A549 (cell line): Measurements from ENCODE around the gene RAD51B. TPM values are rescaled to one million over a fixed set of nuclear protein-coding genes. Genes with fewer than 3 reads are reported as not detected.

Experiments used
- ATAC-seq, 2 experiments: fragments of 200-7000 bp in 1 of 2; fragments of >200 bp in 1 of 2; cut with Nextera tagmentation in 1 of 2; cut with Tn5 transposase in 1 of 2; 3 replicates each; pipeline versions ENCODE4 v1.8.0 to v1.9.1; 2018 to 2020; ENCODE audit warnings: mild to moderate bottlenecking in 1 of 2, moderate library complexity in 1 of 2
- CTCF ChIA-PET: fragments of 300-600 bp; sonication (Branson Sonifier 250); formaldehyde crosslinking; extraction: SDS; loops from one replicate; lab custom pipeline; 2021; ENCODE audit warnings: antibody characterized with exemption, inconsistent platforms; lab: Yijun Ruan, JAX
- POLR2A ChIA-PET: fragments of 350-600 bp; formaldehyde crosslinking; extraction: SDS; loops from one replicate; lab custom pipeline; 2021; ENCODE audit warnings: antibody characterized with exemption, inconsistent platforms; lab: Yijun Ruan, JAX
- DNase-seq, 2 experiments: peaks; one replicate each; pipeline versions ENCODE4 v3.0.0 to v3.0.0-alpha.2; 2011 to 2016; ENCODE audit warnings: low read depth in 1 of 2, low spot score in 1 of 2
- FAIRE-seq: peaks from 2 replicates; lab custom pipeline; 2011; peaks lifted over from hg19 to GRCh38; lab: Jason Lieb, UNC
- H3K27ac ChIP-seq, 2 experiments: fragments of >200 bp; sonication (Bioruptor Twin); formaldehyde crosslinking; 3 replicates each; pipeline ENCODE4 v1.5.1; 2016 to 2017
- H3K4me1 ChIP-seq: fragments of >200 bp; sonication (Bioruptor Twin); formaldehyde crosslinking; 3 replicates; pipeline ENCODE4 v1.6.1; 2016
- H3K4me2 ChIP-seq: fragments of >200 bp; sonication (Bioruptor Twin); formaldehyde crosslinking; 3 replicates; pipeline ENCODE4 v1.6.1; 2016
- H3K4me3 ChIP-seq: fragments of >200 bp; sonication (Bioruptor Twin); formaldehyde crosslinking; 3 replicates; pipeline ENCODE4 v1.5.1; 2016
- H3K9me3 ChIP-seq: fragments of >200 bp; sonication (Bioruptor Twin); formaldehyde crosslinking; 3 replicates; pipeline ENCODE4 v1.6.1; 2016
- BHLHE40 ChIP-seq: IDR thresholded peaks from 2 replicates; pipeline ENCODE4 v1.6.1; 2012; ENCODE audit warnings: low read depth, low read length, inconsistent platforms
- CBX8 ChIP-seq: fragments of 200-600 bp; sonication (generic); IDR thresholded peaks from 2 replicates; pipeline ENCODE4 v1.6.1; 2016
- EHF ChIP-seq: fragments of 250-450 bp; sonication (Bioruptor Pico); IDR thresholded peaks from 2 replicates; pipeline ENCODE4 v1.5.0; 2020; ENCODE audit warnings: mild to moderate bottlenecking
- EP300 ChIP-seq, 2 experiments: fragments of >200 bp; sonication (Bioruptor Twin); formaldehyde crosslinking; IDR thresholded peaks; 2 replicates in 1 of 2; 3 replicates in 1 of 2; pipeline ENCODE4 v1.6.1; 2016 to 2017
- ESRRA ChIP-seq: fragments of 150-350 bp; IDR thresholded peaks from 2 replicates; pipeline ENCODE4 v1.6.1; 2014; ENCODE audit warnings: mild to moderate bottlenecking, low read length, borderline replicate concordance
- FOXS1 ChIP-seq: fragments of 250-450 bp; sonication (Bioruptor Pico); IDR thresholded peaks from 2 replicates; pipeline ENCODE4 v1.5.0; 2020; ENCODE audit warnings: mild to moderate bottlenecking, moderate library complexity
- GATA3 ChIP-seq: IDR thresholded peaks from 2 replicates; pipeline ENCODE4 v1.6.1; 2012; ENCODE audit warnings: borderline replicate concordance
- HES2 ChIP-seq: fragments of >200 bp; sonication (Bioruptor Twin); formaldehyde crosslinking; IDR thresholded peaks from 2 replicates; pipeline ENCODE4 v1.6.1; 2016
- JUN ChIP-seq, 2 experiments: fragments of >200 bp; sonication (Bioruptor Twin); formaldehyde crosslinking; IDR thresholded peaks; 2 replicates in 1 of 2; 3 replicates in 1 of 2; pipeline ENCODE4 v1.6.1; 2016 to 2017
- KDM1A ChIP-seq: fragments of 200-600 bp; sonication (generic); IDR thresholded peaks from 2 replicates; pipeline ENCODE4 v1.6.1; 2016; ENCODE audit warnings: low read depth, mild to moderate bottlenecking
- MAZ ChIP-seq: fragments of 150-350 bp; IDR thresholded peaks from 2 replicates; pipeline ENCODE4 v1.6.1; 2014; ENCODE audit warnings: antibody characterized with exemption, low read depth, low read length, borderline replicate concordance
- MYC ChIP-seq: IDR thresholded peaks from 2 replicates; pipeline ENCODE4 v1.6.1; 2012; ENCODE audit warnings: mild to moderate bottlenecking, inconsistent platforms, low read length, improper control_type of control experiment, borderline replicate concordance
- NFE2L2 ChIP-seq: fragments of 150-350 bp; conservative IDR thresholded peaks from 2 replicates; pipeline ENCODE4 v1.6.1; 2014; ENCODE audit warnings: low read length
- POLR2A ChIP-seq: IDR thresholded peaks from 2 replicates; pipeline ENCODE4 v1.6.1; 2012; ENCODE audit warnings: mild to moderate bottlenecking, low read length
- POLR2AphosphoS2 ChIP-seq: conservative IDR thresholded peaks from 2 replicates; pipeline ENCODE4 v1.6.1; 2012; ENCODE audit warnings: low read length, improper control_type of control experiment, inconsistent platforms
- RARB ChIP-seq: fragments of 250-450 bp; sonication (Bioruptor Pico); IDR thresholded peaks from 2 replicates; pipeline ENCODE4 v1.8.0; 2021; ENCODE audit warnings: mild to moderate bottlenecking, moderate library complexity
- RCOR1 ChIP-seq: fragments of 150-350 bp; IDR thresholded peaks from 2 replicates; pipeline ENCODE4 v1.6.1; 2014; ENCODE audit warnings: antibody characterized with exemption, low read length, low read depth
- RNF2 ChIP-seq: fragments of 200-600 bp; sonication (generic); IDR thresholded peaks from 2 replicates; pipeline ENCODE4 v1.6.1; 2016; ENCODE audit warnings: low read depth, mild to moderate bottlenecking, antibody characterized with exemption, moderate library complexity, borderline replicate concordance
- SREBF2 ChIP-seq: fragments of 450-650 bp; IDR thresholded peaks from 2 replicates; pipeline ENCODE4 v1.6.1; 2014; ENCODE audit warnings: mild to moderate bottlenecking, moderate library complexity
- TFCP2L1 ChIP-seq: fragments of 250-450 bp; sonication (Bioruptor Pico); IDR thresholded peaks from 2 replicates; pipeline ENCODE4 v1.5.0; 2021; ENCODE audit warnings: mild to moderate bottlenecking
- USF2 ChIP-seq: fragments of 450-650 bp; IDR thresholded peaks from 2 replicates; pipeline ENCODE4 v1.6.1; 2014; ENCODE audit warnings: antibody characterized with exemption
- ZNF302 ChIP-seq: fragments of 250-450 bp; sonication (Bioruptor Pico); IDR thresholded peaks from 2 replicates; pipeline ENCODE4 v1.9.0; 2021; ENCODE audit warnings: inconsistent platforms, mild to moderate bottlenecking, moderate library complexity
- ZSCAN20 ChIP-seq: fragments of 250-450 bp; sonication (Bioruptor Pico); IDR thresholded peaks from 2 replicates; pipeline ENCODE4 v1.8.0; 2022; ENCODE audit warnings: mild to moderate bottlenecking, moderate library complexity
- WGBS: methylation state at CpG from one replicate; pipeline ENCODE4 v1.1.6; 2017; ENCODE audit errors: missing lambda C conversion rate; 5-methylcytosine and 5-hydroxymethylcytosine counted together
- polyA plus RNA-seq, 4 experiments: library from polyadenylated mRNA; depleted of rRNA in 3 of 4; stranded (reverse); fragments of >200 nt; fragmentation: RNase III in 1 of 4; extraction: RNeasy Plus Mini Kit Qiagen cat#74134 plus additional on column Dnase treatment in 1 of 4; gene quantifications; 2 replicates in 3 of 4; 3 replicates in 1 of 4; pipeline ENCODE4 v1.2.3, GENCODE V29; 2011 to 2017
- TF ChIP-seq, protein P1 (sequence below): fragments of >200 bp; sonication (Bioruptor Twin); formaldehyde crosslinking; IDR thresholded peaks from 3 replicates; pipeline ENCODE4 v1.6.1; 2016
- TF ChIP-seq, protein P2 (sequence below): fragments of 250-450 bp; sonication (Bioruptor Pico); IDR thresholded peaks from 2 replicates; pipeline ENCODE4 v1.5.0; 2020; ENCODE audit warnings: low read depth, mild to moderate bottlenecking, moderate library complexity

RAD51B gene
- polyA plus RNA-seq, 2 of the 4 experiments (the other 2 are of a cell fraction): 7.2 to 10.8 TPM

DNA sequence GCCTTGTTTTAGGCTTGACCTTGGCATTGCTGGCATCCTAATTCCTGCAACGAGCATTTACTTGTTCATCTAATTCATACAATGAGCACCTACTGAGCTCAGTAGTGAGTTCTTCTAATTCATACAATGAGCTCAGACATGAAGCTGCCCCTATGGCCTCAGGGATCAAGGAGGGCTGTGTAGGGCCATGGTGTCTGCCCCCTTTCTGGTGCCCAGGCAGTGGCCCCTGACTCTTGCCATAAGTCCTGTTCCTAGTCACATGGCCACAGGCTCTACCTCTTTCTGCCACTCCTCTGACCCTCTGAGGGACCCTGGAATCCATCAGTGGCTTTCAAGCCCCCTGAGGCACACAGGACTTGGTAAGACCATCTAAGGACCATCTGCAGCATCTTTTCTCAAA lies 824.5 kb downstream of the RAD51B start:
- ATAC-seq: no peak
- CTCF ChIA-PET: interaction anchor here (1.1 to 1.6 kb wide), 2 partner anchors 27 to 36 kb away, joined by 3 read pairs; no protein-coding TSS in a partner anchor
- 83% methylated on average over 1 of the region's 1 CpG for WGBS
- H3K9me3 ChIP-seq: peaks cover 9% of the 10 kb centered on the region; the same call in 2 of the 3 replicates
- POLR2A ChIA-PET: no interaction called here
- H3K4me3 ChIP-seq: no peak overlapping the region
- peak overlapping the region in 1 of 2 experiments; percentile 46; a peak in 1 of 6 replicates for H3K27ac ChIP-seq
- no peak for FAIRE-seq
- H3K4me2 ChIP-seq: no peak overlapping the region
- no peak for DNase-seq
- TF ChIP-seq, protein P1, sequence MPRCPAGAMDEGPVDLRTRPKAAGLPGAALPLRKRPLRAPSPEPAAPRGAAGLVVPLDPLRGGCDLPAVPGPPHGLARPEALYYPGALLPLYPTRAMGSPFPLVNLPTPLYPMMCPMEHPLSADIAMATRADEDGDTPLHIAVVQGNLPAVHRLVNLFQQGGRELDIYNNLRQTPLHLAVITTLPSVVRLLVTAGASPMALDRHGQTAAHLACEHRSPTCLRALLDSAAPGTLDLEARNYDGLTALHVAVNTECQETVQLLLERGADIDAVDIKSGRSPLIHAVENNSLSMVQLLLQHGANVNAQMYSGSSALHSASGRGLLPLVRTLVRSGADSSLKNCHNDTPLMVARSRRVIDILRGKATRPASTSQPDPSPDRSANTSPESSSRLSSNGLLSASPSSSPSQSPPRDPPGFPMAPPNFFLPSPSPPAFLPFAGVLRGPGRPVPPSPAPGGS: no peak
- no peak for TF ChIP-seq POLR2AphosphoS2
- no peak for TF ChIP-seq ESRRA
- TF ChIP-seq EHF: no peak
- TF ChIP-seq MAZ: no peak
- TF ChIP-seq, protein P2, sequence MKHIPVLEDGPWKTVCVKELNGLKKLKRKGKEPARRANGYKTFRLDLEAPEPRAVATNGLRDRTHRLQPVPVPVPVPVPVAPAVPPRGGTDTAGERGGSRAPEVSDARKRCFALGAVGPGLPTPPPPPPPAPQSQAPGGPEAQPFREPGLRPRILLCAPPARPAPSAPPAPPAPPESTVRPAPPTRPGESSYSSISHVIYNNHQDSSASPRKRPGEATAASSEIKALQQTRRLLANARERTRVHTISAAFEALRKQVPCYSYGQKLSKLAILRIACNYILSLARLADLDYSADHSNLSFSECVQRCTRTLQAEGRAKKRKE (CRISPR knock-in tag): no peak
- no peak for TF ChIP-seq RNF2
- no peak for TF ChIP-seq SREBF2
- no peaks in the 10 kb centered on the region for H3K4me1 ChIP-seq

- 88% methylated on average over 2 of the region's 2 CpGs for WGBS
- Histone ChIP-seq H3K4me2 (no peak overlapping the region), H3K27ac (no peak overlapping the region), H3K9me3 (peaks cover 6% of the 10 kb centered on the region; the same call in 2 of the 3 replicates), H3K4me3 (no peak overlapping the region), H3K4me1 (peaks cover 1% of the 10 kb centered on the region; the same call in 2 of the 3 replicates)
- ATAC-seq (no peak), DNase-seq (no peak), FAIRE-seq (peak; percentile 49)
- CTCF ChIA-PET: no interaction called here
- TF ChIP-seq KDM1A (no peak), EP300 (IDR thresholded peaks at IDR 0.05) (no peak), RCOR1 (no peak), POLR2A (no peak)
- POLR2A ChIA-PET: no interaction called here
These were observed 825.8 kb downstream of the RAD51B start for GRCh38 chr14:68645371-68645770.

DNA sequence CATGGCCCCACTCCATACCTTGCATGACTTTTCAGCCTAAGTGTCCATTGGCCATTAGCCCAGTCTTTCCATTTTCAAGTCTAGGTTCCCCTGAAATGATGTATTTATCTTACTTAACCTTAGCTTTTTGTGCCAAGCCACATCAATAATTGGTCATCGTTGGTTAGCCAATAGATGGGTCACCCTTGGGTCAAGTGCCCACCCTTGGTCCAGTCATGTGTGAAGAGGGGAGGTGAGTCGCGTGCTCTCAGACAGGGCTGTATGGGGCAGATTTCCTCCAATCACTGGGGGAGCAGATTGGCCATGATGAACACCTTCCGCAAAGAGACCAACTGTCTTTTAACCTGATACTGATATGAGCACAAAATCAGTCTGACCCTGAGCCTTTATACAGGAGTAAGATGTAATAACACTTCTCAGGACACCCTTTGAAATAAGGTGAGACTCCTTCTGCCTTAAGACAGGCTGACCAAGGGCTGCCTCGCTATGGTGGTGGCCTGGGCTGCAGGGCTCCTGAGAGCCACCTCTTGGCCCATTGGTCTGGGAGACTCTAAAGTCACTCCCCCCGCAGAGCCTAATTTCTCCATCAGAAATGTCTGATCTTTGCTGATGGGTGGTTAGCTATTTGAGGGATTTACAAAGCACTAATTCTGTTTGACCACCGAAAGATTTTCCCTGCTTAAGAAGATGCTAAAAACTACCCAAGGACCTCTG lies 830.1 kb downstream of the RAD51B start:
- peaks cover 15% of the 10 kb centered on the region; the same call in 2 of the 3 replicates for H3K4me1 ChIP-seq
- no peak for TF ChIP-seq BHLHE40
- TF ChIP-seq NFE2L2: no peak
- TF ChIP-seq CBX8: no peak
- TF ChIP-seq FOXS1 (CRISPR knock-in tag): no peak
- no peak for TF ChIP-seq ZNF302 (CRISPR knock-in tag)
- no peak for TF ChIP-seq POLR2AphosphoS2
- no peak for TF ChIP-seq HES2
- no peak for TF ChIP-seq ZSCAN20
- TF ChIP-seq, protein P1: no peak
- no peak for TF ChIP-seq JUN (IDR thresholded peaks at IDR 0.05)
- TF ChIP-seq USF2: no peak
- TF ChIP-seq, protein P2 (CRISPR knock-in tag): no peak
- TF ChIP-seq GATA3: no peak
- TF ChIP-seq RARB (CRISPR knock-in tag): no peak
- TF ChIP-seq TFCP2L1 (CRISPR knock-in tag): no peak
- TF ChIP-seq MYC: no peak
- TF ChIP-seq, all 56 proteins: peak for 0
- Histone ChIP-seq H3K27ac (peak overlapping the region in 1 of 2 experiments; percentile 46; a peak in 3 of 6 replicates), H3K4me3 (no peak overlapping the region), H3K4me2 (no peak overlapping the region), H3K9me3 (no peaks in the 10 kb centered on the region)
- DNase-seq: no peak
- 92% methylated on average over 7 of the region's 7 CpGs for WGBS
- ChIA-PET POLR2A (no interaction called here), CTCF (interaction anchor here (1.1 kb wide), 2 partner anchors 321 to 390 kb away, joined by 3 read pairs; no protein-coding TSS in a partner anchor)
- ATAC-seq: no peak
- no peak for FAIRE-seq
